HG02571 (cell line): ENCODE data around the gene KLHL25.
"Not testable (repeated sequence)": the region's sequence is repeated elsewhere in the genome, so short reads cannot be mapped to it uniquely, and the experiment has no call there.

Experiments
- ATAC-seq: cut with Tn5 transposase; IDR thresholded peaks from one replicate; pipeline ENCODE4 v1.9.1; 2021; ENCODE audit warnings: mild to moderate bottlenecking, moderate library complexity; ENCODE audit not compliant: unreplicated experiment

The KLHL25 gene, protein sequence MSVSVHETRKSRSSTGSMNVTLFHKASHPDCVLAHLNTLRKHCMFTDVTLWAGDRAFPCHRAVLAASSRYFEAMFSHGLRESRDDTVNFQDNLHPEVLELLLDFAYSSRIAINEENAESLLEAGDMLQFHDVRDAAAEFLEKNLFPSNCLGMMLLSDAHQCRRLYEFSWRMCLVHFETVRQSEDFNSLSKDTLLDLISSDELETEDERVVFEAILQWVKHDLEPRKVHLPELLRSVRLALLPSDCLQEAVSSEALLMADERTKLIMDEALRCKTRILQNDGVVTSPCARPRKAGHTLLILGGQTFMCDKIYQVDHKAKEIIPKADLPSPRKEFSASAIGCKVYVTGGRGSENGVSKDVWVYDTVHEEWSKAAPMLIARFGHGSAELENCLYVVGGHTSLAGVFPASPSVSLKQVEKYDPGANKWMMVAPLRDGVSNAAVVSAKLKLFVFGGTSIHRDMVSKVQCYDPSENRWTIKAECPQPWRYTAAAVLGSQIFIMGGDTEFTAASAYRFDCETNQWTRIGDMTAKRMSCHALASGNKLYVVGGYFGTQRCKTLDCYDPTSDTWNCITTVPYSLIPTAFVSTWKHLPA

GRCh38 chr15:85794598-85795336 is at the start of gene KLHL25:
KLHL25 (minus strand) TSS chr15:85794925; CDS start chr15:85769810, 25,115 bp downstream.
- peak; percentile 99 for ATAC-seq

DNA sequence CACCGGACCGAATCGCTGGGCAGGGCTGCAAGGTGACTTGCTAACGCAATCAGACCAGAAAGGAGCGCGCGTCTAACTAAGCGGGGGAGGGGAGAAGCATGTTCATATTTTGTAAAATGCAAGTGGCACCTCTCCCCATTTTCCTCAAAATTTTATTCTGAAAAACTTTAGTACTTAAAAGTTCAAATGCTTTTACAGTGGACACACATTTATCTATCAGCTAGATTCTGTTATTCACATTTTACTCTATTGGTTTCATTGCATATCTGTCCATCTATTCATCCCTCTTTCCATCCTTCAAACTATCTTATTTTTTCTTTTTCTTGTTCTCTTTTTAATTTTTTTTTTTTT is 46.1 kb upstream of the KLHL25 start:
- no peak for ATAC-seq

- peak; percentile 95 for ATAC-seq
These were observed 45.5 kb upstream of the KLHL25 start for GRCh38 chr15:85840079-85840801.

DNA sequence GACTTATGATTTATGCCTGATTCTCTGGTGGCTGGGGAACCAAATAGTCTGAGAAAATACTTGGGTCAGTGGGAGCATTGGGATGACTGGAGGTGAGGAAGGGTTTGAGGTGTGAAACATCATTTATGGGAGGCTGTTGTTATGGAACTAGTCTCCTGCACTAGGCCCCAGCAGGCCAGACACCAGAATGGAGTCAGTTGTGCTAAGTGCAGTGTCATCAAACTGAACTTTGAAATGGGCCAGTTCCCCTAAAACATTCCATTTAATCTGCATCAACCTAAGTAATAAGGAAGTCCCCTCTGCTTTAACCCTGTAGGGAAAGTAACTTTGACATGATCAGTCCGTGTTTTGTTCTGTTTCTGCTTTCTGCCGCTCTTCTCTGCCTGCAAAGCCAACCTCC is 44.9 kb upstream of the KLHL25 start:
- no peak for ATAC-seq

DNA sequence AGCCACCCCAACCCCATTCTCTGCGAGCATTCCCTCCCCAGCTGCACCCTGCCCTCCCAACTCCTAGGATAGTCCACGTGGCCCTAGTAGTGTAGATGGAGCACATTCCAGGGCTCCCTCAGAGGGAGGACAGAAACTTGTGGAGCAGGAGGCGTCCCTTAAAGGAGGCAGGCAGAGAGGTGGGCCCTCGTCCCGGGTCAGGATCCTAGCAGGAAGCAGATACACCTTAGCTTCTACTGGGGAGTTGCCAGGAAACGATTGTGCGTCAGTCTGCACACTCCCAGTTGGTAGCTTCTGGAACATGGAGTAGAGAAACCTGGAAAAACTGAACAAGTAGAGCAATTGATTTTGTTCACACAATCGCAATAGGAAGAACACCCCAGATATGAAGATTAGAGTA is 43.9 kb upstream of the KLHL25 start:
- ATAC-seq = no peak

- ATAC-seq = no peak
These were observed 43.2 kb upstream of the KLHL25 start for GRCh38 chr15:85837881-85838280.

- no peak for ATAC-seq
These were observed 42.3 kb upstream of the KLHL25 start for GRCh38 chr15:85837011-85837433.

DNA sequence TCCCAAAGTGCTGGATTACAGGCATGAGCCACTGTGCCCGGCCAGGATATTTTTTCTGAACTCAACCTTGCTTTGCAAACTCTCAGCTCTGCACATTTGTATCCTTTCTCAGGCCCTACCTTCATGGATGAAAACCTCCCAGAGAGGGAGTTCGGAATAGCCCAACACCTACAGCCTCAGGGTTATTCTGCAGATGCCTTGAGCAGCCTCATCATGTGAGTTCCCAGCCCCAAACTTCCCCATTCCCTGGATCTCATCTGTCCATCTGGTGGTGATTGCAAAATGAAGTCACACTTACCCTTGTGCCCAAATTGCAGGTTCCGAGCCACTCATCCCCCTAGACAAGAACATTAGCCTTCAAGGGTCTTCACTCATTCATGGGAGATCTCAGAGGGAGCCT is 39.9 kb upstream of the KLHL25 start:
- ATAC-seq = no peak

DNA sequence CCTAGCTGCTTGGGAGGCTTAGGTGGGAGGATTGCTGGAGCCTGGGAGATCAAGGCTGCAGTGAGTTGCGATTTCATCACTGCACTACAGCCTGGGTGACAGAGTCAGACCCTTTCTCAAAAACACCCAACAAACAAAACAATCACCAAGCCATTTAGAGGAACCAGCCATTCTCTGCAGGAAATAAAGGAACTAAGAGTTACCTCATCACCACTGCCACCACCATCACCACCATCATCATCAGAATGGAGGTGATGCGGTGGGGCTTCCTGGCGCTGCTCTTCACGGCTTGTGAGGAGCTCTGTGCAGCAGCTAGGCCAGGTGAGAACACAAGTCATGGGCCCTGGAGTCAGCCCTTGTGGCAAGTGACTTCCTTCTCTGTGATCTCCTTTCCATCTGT is 37.7 kb upstream of the KLHL25 start:
- no peak for ATAC-seq

DNA sequence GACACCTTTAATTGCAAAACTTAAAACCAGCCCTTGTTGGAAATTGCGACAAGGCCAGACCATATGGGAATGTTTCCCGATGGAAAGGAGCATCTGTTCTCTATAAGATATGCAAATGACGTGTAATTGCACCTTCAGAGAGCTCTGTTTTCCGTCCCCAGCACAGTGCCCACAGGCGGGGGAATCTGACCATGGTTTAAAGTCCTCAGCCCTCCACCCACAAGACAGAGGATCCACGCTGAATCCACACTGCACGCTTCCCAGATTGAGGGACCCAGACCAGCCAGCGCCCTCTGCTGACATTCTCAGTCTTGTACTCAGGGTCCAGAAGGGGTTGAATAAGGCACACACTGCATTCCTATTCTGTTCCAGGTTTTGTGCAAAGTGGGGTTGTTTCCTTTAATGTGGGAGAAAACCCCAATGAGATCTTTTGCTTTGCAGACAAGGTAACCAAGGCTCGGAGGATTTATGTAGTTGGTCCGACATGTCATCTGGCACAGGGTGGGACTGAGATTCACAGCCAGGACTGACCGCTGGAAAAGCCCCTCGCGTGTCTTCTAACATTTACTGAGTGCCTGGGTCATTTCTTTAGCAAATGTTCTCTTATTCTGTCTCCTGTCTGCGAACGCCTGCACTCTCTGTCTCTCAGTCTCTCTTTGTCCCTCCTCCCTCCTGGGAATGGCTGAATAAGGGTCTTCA is 36.8 kb upstream of the KLHL25 start:
- ATAC-seq = no peak

GRCh38 chr15:85829754-85830153 is 35.0 kb upstream of the KLHL25 start:
- not testable (repeated sequence) for ATAC-seq

GRCh38 chr15:85828874-85829273 is 34.1 kb upstream of the KLHL25 start:
- no peak for ATAC-seq

DNA sequence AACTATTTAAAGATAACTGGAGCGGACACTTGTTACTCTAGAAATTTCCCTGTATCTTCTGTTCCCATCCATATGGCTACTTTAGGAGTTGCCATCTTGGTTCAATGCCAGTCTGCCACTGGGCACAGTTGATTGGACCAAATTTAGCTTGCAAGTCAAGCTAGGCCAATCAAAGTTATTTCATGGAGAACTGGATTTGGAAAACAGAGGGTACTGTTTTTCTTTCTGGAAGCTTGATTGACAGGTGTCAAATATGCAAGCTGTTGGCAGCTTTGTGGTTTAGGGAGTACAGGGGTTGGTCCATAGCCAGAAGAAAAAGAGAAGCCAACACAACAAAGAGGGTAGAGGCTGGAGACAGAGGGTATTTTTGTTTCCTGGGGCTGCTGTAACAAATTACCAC is 33.4 kb upstream of the KLHL25 start:
- no peak for ATAC-seq

DNA sequence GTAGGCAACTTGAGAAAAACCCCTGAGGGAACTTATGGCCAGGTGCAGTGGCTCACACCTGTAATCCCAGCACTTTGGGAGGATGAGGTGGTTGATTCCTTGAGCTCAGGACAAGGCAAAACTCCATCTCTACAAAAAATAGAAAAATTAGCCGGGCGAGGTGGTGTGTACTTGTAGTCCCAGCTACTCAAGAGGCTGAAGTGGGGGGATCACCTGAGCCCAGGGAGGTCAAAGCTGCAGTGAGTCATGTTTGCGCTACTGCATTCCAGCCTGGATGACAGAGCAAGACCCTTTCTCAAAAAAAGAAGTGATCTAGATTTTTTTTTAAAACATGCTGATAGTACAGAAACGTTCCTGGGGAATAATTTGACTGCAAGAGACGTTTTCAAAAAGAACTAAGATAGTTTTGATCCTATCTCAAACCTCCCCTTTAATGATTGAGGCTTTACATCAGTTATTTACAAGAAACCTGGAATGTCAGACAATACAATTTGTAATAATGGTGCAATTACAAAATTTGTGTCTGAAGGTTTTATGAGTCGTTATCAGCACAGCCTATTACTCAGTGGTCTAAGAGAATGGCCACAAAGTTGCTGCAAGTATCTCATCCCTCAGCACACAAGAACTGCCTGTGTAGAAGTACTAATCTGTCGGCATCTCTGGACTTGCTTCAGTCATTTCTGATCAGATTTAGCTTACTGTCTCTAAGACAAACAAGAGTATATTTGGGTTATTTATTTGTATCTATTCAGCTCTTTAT is 32.2 kb upstream of the KLHL25 start:
- ATAC-seq = no peak

GRCh38 chr15:85825719-85826118 is 31.0 kb upstream of the KLHL25 start:
- no peak for ATAC-seq

DNA sequence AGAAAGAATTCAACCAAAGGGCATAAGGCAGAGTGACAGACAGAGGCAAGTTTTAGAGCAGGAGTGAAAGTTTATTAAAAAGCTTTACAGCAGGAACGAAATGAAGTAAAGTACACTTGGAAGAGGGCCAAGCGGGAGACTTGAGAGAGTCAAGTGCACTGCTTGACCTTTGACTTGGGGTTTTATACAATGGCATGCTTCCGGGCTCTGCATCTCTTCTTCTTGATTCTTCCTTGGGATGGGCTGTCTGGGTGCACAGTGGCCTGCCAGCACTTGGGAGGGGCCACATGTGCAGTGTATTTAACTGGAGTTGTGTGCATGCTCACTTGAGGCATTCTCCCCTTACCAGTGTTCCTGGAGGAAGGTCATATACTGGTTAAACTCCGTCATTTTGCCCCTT is 30.4 kb upstream of the KLHL25 start:
- ATAC-seq = no peak

DNA sequence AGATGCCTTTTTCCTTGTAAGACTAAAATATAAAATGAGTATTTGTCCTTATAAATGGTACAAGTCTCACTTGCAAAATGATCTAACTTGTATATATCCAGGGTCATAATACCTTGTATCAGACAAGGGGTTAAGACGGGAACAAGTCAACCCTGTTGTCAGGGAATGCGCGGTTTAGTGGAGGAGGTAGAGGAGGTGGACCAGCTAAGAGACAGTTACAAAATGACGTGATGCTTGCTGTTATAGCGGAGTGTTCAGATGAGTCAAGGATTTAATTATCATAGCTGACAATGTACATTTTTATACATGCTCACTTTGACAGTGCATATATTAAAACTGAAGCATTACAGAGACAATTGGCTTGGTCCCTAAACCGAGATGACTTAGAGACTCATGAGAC is 26.8 kb upstream of the KLHL25 start:
- no peak for ATAC-seq

- ATAC-seq = no peak
These were observed 25.2 kb upstream of the KLHL25 start for GRCh38 chr15:85819938-85820337.

DNA sequence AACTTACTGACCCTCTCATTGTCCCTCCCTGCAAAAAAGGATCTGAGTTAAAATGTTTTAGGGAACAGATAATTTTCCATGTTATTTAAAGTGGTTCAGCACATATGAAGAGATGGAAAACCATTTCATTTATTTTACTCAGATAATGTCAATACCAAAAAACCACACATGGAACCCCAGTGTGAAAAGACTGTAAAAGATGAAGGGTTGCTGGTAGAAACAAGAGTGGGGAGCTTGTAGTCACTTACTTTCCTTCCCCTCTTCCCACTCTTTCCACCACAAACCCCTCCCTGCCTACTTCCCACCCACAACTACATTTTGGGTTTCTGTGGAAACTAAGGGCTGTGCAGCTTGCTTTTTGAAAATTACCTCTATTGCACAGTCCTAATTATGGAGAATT is 18.5 kb upstream of the KLHL25 start:
- ATAC-seq = no peak

DNA sequence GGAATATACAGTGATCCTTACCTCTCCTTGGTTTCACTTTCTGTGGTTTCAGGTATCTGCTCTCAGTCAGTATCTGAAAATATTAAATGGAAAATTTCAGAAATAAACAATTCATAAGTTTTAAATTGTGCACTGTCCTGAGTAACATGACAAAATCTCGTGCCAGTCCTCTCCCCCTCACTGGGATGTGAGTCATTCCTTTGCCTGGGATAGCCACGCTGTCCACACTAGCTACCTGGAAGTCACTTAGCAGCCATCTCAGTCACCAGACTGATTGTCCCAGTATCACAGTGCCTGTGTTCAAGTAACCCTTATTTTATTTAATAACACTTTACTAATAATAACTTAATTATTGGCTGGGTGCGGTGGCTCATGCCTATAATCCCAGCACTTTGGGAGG is 15.3 kb upstream of the KLHL25 start:
- ATAC-seq = no peak
